Endodermal cell (in vitro differentiated cells): ENCODE results near the gene APBB1IP. TPM values are rescaled to one million over a fixed set of nuclear protein-coding genes. Genes with fewer than 3 reads are reported as not detected.

Source experiments
- DNase-seq: peaks from one replicate; pipeline ENCODE4 v3.0.0-alpha.2; 2017
- H3K27ac ChIP-seq: 2 replicates; pipeline ENCODE4 v1.5.1; 2013; ENCODE audit warnings: mild to moderate bottlenecking, low read depth, low read length, moderate library complexity
- H3K27me3 ChIP-seq: 2 replicates; pipeline ENCODE4 v1.6.1; 2013; ENCODE audit warnings: mild to moderate bottlenecking, low read length, moderate library complexity; ENCODE audit not compliant: insufficient read depth, control insufficient read depth, poor library complexity, severe bottlenecking
- H3K36me3 ChIP-seq: 2 replicates; pipeline ENCODE4 v1.7.0; 2013; ENCODE audit warnings: mild to moderate bottlenecking, low read length, moderate library complexity; ENCODE audit not compliant: control insufficient read depth, insufficient read depth
- H3K4me1 ChIP-seq: one replicate; pipeline ENCODE4 v1.7.0; 2013; ENCODE audit warnings: low read length; ENCODE audit not compliant: control insufficient read depth, insufficient read depth
- H3K4me3 ChIP-seq: 2 replicates; pipeline ENCODE4 v1.5.1; 2013; ENCODE audit warnings: mild to moderate bottlenecking, low read length, moderate library complexity
- H3K9ac ChIP-seq: 2 replicates; pipeline ENCODE4 v1.6.1; 2013; ENCODE audit warnings: mild to moderate bottlenecking, low read length, moderate library complexity; ENCODE audit not compliant: poor library complexity, severe bottlenecking; ENCODE audit errors: extremely low read depth
- H3K9me3 ChIP-seq: 2 replicates; pipeline ENCODE4 v1.6.1; 2013; ENCODE audit warnings: mild to moderate bottlenecking, low read length, moderate library complexity; ENCODE audit not compliant: control insufficient read depth
- H3K27ac Mint-ChIP-seq: 2 replicates; pipeline ENCODE4 v1.8.0; 2020; ENCODE audit warnings: mixed read lengths
- H3K27me3 Mint-ChIP-seq: 2 replicates; pipeline ENCODE4 v1.8.0; 2021; ENCODE audit warnings: mild to moderate bottlenecking, mixed read lengths; ENCODE audit not compliant: insufficient read depth
- H3K36me3 Mint-ChIP-seq: 2 replicates; pipeline ENCODE4 v1.8.0; 2020; ENCODE audit warnings: low read depth, mixed read lengths
- H3K4me1 Mint-ChIP-seq: 2 replicates; pipeline ENCODE4 v1.8.0; 2020; ENCODE audit warnings: mixed read lengths
- H3K4me3 Mint-ChIP-seq: 2 replicates; pipeline ENCODE4 v1.8.0; 2020; ENCODE audit warnings: mild to moderate bottlenecking, moderate library complexity, mixed read lengths
- H3K9me3 Mint-ChIP-seq: 2 replicates; pipeline ENCODE4 v1.8.0; 2020; ENCODE audit warnings: mild to moderate bottlenecking, mixed read lengths
- WGBS, 2 experiments: methylation state at CpG; one replicate each; pipeline versions ENCODE4 v1.1.5 to v1.1.7; 2013; ENCODE audit warnings: missing lambda C conversion rate in 2 of 2, mixed read lengths in 1 of 2; ENCODE audit not compliant: insufficient coverage in 1 of 2, insufficient read length in 1 of 2; 5-methylcytosine and 5-hydroxymethylcytosine counted together
- total RNA-seq, 2 donors: library from RNA; stranded (reverse); fragmentation: NEBNext Ultra II Directional in 1 of 2; extraction: Animal tissue kit (Norgen Biotek cat#: 25700) in 1 of 2; gene quantifications; 2 replicates in 1 of 2; 3 replicates in 1 of 2; pipeline ENCODE4 v1.2.1, GENCODE V29; 2021
- TF ChIP-seq, protein P1 (sequence below): fragments of 200-600 bp; sonication (generic); conservative IDR thresholded peaks from 2 replicates; pipeline ENCODE4 v1.5.0; 2021; ENCODE audit warnings: antibody characterized with exemption, mild to moderate bottlenecking

APBB1IP gene
- total RNA-seq, 2 donors from 2014 or later = 0.24 TPM

- WGBS, 2 experiments = 89 to 92% methylated on average over 1 to 5 of the region's 5 CpGs
- no peaks in the 10 kb centered on the region for H3K27me3 ChIP-seq
- DNase-seq = no peak
These were observed 29.2 kb upstream of the APBB1IP start for GRCh38 chr10:26408858-26409494.

GRCh38 chr10:26410356-26410755 is 27.8 kb upstream of the APBB1IP start:
- Histone ChIP-seq H3K27ac (no peak overlapping the region), H3K4me1 (no peaks in the 10 kb centered on the region), H3K4me3 (no peak overlapping the region), H3K9ac (no peak overlapping the region), H3K36me3 (no peaks in the 10 kb centered on the region), H3K9me3 (no peaks in the 10 kb centered on the region), H3K27me3 (no peaks in the 10 kb centered on the region)
- Mint-ChIP-seq H3K4me1 (no peaks in the 10 kb centered on the region), H3K27ac (no peak overlapping the region), H3K9me3 (no peaks in the 10 kb centered on the region), H3K27me3 (peaks cover 12% of the 10 kb centered on the region), H3K36me3 (no peaks in the 10 kb centered on the region), H3K4me3 (no peak overlapping the region)
- 80 to 92% methylated on average over 2 to 6 of the region's 6 CpGs for WGBS, 2 experiments
- DNase-seq = no peak
- TF ChIP-seq, protein P1, sequence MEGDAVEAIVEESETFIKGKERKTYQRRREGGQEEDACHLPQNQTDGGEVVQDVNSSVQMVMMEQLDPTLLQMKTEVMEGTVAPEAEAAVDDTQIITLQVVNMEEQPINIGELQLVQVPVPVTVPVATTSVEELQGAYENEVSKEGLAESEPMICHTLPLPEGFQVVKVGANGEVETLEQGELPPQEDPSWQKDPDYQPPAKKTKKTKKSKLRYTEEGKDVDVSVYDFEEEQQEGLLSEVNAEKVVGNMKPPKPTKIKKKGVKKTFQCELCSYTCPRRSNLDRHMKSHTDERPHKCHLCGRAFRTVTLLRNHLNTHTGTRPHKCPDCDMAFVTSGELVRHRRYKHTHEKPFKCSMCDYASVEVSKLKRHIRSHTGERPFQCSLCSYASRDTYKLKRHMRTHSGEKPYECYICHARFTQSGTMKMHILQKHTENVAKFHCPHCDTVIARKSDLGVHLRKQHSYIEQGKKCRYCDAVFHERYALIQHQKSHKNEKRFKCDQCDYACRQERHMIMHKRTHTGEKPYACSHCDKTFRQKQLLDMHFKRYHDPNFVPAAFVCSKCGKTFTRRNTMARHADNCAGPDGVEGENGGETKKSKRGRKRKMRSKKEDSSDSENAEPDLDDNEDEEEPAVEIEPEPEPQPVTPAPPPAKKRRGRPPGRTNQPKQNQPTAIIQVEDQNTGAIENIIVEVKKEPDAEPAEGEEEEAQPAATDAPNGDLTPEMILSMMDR = no peak

More at GRCh38 chr10:26408858-26409494, 29.2 kb upstream of the APBB1IP start:
- no peaks in the 10 kb centered on the region for H3K9me3 Mint-ChIP-seq
- H3K9ac ChIP-seq = no peak overlapping the region
- H3K27ac ChIP-seq = no peak overlapping the region
- no peaks in the 10 kb centered on the region for H3K4me1 Mint-ChIP-seq
- H3K36me3 ChIP-seq = no peaks in the 10 kb centered on the region
- no peak overlapping the region for H3K27ac Mint-ChIP-seq
- TF ChIP-seq, protein P1 = no peak
- no peaks in the 10 kb centered on the region for H3K4me1 ChIP-seq
- no peaks in the 10 kb centered on the region for H3K9me3 ChIP-seq
- H3K36me3 Mint-ChIP-seq = no peaks in the 10 kb centered on the region
- no peak overlapping the region for H3K4me3 Mint-ChIP-seq
- H3K4me3 ChIP-seq = no peak overlapping the region
- peaks cover 12% of the 10 kb centered on the region for H3K27me3 Mint-ChIP-seq

GRCh38 chr10:26412932-26413331 is 25.2 kb upstream of the APBB1IP start:
- no peaks in the 10 kb centered on the region for H3K27me3 ChIP-seq
- 88 to 92% methylated on average over 1 of the region's 1 CpG for WGBS, 2 experiments
- TF ChIP-seq, protein P1 = no peak
- H3K36me3 ChIP-seq = no peaks in the 10 kb centered on the region
- no peaks in the 10 kb centered on the region for H3K4me1 ChIP-seq
- no peak for DNase-seq
- no peaks in the 10 kb centered on the region for H3K9me3 ChIP-seq
- no peaks in the 10 kb centered on the region for H3K36me3 Mint-ChIP-seq
- H3K4me3 ChIP-seq = no peak overlapping the region
- no peak overlapping the region for H3K27ac Mint-ChIP-seq
- H3K27me3 Mint-ChIP-seq = peaks cover 12% of the 10 kb centered on the region
- H3K9me3 Mint-ChIP-seq = no peaks in the 10 kb centered on the region
- no peaks in the 10 kb centered on the region for H3K4me1 Mint-ChIP-seq
- no peak overlapping the region for H3K27ac ChIP-seq
- no peak overlapping the region for H3K9ac ChIP-seq
- no peak overlapping the region for H3K4me3 Mint-ChIP-seq
